ENCODE data around the gene CGNL1. TPM values are rescaled to one million over a fixed set of nuclear protein-coding genes. Genes with fewer than 3 reads are reported as not detected.

Gene CGNL1
- total RNA-seq, 1 experiment from 2014 or later = 34.6 TPM

DNA sequence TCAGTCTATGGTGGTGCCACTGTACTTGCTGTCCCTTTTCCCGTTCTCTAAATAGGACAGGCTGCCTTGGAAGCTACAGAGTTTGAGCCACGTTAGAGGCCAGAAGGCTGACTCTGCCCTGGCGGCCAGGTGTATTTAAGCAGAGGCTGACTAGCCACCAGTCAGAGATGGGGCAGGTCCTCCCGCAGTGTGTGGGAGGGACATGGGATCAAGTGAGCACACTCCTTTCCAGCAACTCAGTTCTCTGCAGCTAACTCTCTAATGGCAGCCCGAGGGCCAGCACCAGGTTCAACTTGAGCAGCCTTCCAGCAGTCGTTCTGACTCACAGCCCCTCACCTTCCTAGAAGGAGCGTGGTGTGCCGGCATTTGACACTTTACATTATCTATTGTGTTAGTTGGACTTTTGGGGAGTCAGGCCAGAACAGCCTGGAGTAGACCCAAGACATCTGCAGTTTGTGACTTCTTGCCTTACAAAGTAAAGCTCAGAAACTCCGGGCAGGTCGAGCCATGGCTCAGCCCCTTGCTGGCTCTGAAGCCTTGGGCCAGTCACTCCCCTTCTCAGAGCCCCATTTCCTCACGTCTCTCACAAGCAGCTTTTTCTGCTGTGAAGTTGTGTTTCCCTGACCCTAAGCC, 168.7 kb downstream of the CGNL1 start:
- Mint-ChIP-seq H3K9me3 (no peaks in the 10 kb centered on the region), H3K27me3 (ENCODE audit: low read depth) (no peaks in the 10 kb centered on the region), H3K27ac (no peak overlapping the region; a peak in 1 of 7 replicates), H3K4me1 (peaks cover 6 to 12% of the 10 kb centered on the region in 2 experiments; a peak in 3 of 4 replicates), H3K4me3 (no peak overlapping the region), H3K36me3 (ENCODE audit: insufficient read depth in 1 of 3, low read depth in 3 of 3) (peaks cover 26 to 66% (median 57%) of the 10 kb centered on the region in 3 experiments)
- Histone ChIP-seq H3K14ac (ENCODE audit: insufficient read depth, low read length) (no peak overlapping the region), H3K9me3 (ENCODE audit: control insufficient read depth, low read depth, low read length) (no peaks in the 10 kb centered on the region), H2AK5ac (ENCODE audit: insufficient read length, low read length) (no peak overlapping the region), H3K9ac (ENCODE audit: extremely low read depth, insufficient read length, low read length) (no peak overlapping the region), H3K79me1 (ENCODE audit: insufficient read depth, low read depth, low read length, poor library complexity, severe bottlenecking) (no peaks in the 10 kb centered on the region), H3K4me1 (ENCODE audit: insufficient read depth, low read length) (no peaks in the 10 kb centered on the region), H3K23me2 (ENCODE audit: insufficient read length, low read depth, low read length, poor library complexity, severe bottlenecking) (no peaks in the 10 kb centered on the region), H2BK12ac (ENCODE audit: insufficient read length, low read depth, low read length) (no peak overlapping the region), H3K27ac (ENCODE audit: insufficient read length, low read depth, low read length) (no peak overlapping the region), H3K27me3 (ENCODE audit: insufficient read depth, low read length) (no peaks in the 10 kb centered on the region), H3K18ac (ENCODE audit: insufficient read length, low read depth, low read length) (no peak overlapping the region), H3K79me2 (ENCODE audit: insufficient read depth, low read length) (no peaks in the 10 kb centered on the region), H4K5ac (ENCODE audit: insufficient read length, low read depth, low read length) (no peak overlapping the region), H3K56ac (ENCODE audit: insufficient read length, low read depth, low read length) (no peak overlapping the region), H2BK5ac (ENCODE audit: insufficient read length, low read length) (no peak overlapping the region), H4K20me1 (ENCODE audit: control insufficient read depth, insufficient read depth, insufficient read length) (no peaks in the 10 kb centered on the region), H2BK120ac (ENCODE audit: low read depth, low read length, poor library complexity, severe bottlenecking) (no peak overlapping the region), H2AFZ (ENCODE audit: low read length) (no peak overlapping the region), H3K4ac (ENCODE audit: low read depth, low read length) (no peak overlapping the region), H3K23ac (ENCODE audit: insufficient read length, low read depth, low read length) (no peak overlapping the region), H3K4me2 (ENCODE audit: insufficient read depth, insufficient read length, low read length) (no peak overlapping the region), H4K91ac (ENCODE audit: insufficient read length, low read depth, low read length) (no peak overlapping the region), H2BK20ac (ENCODE audit: low read depth, low read length, poor library complexity, severe bottlenecking) (no peak overlapping the region), H4K8ac (replicated peaks; ENCODE audit: insufficient read length, low read depth, low read length) (no peak overlapping the region), H3T11ph (ENCODE audit: low read length) (no peak overlapping the region), H2BK15ac (ENCODE audit: low read depth, low read length) (no peak overlapping the region)
- WGBS (ENCODE audit: extremely low coverage, insufficient read length, low lambda C conversion rate) = no CpG with 5 or more reads among the region's 11 CpGs
- TF ChIP-seq, protein P1, sequence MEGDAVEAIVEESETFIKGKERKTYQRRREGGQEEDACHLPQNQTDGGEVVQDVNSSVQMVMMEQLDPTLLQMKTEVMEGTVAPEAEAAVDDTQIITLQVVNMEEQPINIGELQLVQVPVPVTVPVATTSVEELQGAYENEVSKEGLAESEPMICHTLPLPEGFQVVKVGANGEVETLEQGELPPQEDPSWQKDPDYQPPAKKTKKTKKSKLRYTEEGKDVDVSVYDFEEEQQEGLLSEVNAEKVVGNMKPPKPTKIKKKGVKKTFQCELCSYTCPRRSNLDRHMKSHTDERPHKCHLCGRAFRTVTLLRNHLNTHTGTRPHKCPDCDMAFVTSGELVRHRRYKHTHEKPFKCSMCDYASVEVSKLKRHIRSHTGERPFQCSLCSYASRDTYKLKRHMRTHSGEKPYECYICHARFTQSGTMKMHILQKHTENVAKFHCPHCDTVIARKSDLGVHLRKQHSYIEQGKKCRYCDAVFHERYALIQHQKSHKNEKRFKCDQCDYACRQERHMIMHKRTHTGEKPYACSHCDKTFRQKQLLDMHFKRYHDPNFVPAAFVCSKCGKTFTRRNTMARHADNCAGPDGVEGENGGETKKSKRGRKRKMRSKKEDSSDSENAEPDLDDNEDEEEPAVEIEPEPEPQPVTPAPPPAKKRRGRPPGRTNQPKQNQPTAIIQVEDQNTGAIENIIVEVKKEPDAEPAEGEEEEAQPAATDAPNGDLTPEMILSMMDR (conservative IDR thresholded peaks at IDR 0.05) = no peak
- DNase-seq = no peak
